ENCODE data around the gene SKA1.
A peak's percentile ranks its signal among the peaks of the same experiment; 100 is the strongest.
"Not testable (repeated sequence)": the region's sequence is repeated elsewhere in the genome, so short reads cannot be mapped to it uniquely, and the experiment has no call there.

Gene SKA1

DNA sequence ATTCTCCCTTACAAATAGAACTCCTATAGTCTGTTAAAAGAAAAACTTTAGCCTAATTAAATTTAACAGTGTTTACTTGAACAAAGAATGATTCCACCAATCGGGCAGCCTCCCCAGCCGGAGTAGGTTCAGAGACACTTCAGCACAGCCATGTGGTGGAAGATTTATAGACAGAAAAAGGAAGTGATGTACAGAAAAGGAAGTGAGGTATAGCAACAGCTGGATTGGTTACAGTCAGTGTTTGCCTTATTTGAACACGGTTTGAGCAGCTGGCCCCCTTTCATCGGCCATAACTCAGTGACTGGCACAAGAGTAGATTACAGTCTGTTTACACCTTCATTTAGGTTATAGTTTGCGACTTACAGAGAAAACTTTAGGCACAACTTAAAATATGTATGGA, 2.1 kb upstream of the SKA1 start:
- Mint-ChIP-seq H3K9me3 (peaks cover 14% of the 10 kb centered on the region), H3K36me3 (ENCODE audit: low read depth) (peaks cover 9% of the 10 kb centered on the region), H3K27ac (no peak overlapping the region), H3K27me3 (peaks cover 27% of the 10 kb centered on the region), H3K4me3 (no peak overlapping the region), H3K4me1 (ENCODE audit: low read depth) (peaks cover 13% of the 10 kb centered on the region)

DNA sequence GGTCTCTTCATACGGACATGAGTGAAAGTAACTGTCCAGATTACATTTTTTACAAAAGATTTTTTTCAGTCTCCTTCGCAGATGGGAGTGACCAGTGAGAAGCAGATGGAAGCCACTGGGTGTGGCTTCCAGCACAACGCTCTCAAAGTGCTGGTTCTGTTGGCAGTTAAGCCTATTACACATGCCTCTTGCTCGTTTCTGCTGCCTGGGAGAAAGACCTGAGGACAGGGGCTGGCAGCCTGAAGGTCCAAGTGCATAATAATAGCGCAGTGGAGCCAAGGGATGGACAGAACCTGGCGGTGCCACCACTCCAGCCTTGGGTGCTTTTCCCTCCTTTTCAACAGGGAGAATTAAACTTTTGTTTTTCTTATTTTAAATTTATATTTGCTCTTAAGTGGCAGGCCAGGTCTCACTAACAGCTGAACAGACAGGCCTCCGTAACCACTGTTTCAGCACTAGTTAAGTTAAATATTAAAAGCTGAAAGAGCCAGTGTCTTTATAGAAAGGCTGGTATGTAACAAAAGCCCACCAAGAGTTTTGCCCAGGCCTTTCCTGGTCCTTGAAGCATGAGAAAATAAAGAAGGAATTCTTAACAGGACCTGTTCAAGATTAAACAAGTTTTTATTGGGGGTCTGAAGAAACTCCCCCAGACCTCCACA, 1.2 kb upstream of the SKA1 start:
- Mint-ChIP-seq H3K27me3 (peaks cover 18% of the 10 kb centered on the region), H3K4me3 (no peak overlapping the region), H3K27ac (no peak overlapping the region), H3K36me3 (ENCODE audit: low read depth) (peaks cover 12% of the 10 kb centered on the region), H3K4me1 (ENCODE audit: low read depth) (peaks cover 13% of the 10 kb centered on the region), H3K9me3 (peaks cover 12% of the 10 kb centered on the region)

DNA sequence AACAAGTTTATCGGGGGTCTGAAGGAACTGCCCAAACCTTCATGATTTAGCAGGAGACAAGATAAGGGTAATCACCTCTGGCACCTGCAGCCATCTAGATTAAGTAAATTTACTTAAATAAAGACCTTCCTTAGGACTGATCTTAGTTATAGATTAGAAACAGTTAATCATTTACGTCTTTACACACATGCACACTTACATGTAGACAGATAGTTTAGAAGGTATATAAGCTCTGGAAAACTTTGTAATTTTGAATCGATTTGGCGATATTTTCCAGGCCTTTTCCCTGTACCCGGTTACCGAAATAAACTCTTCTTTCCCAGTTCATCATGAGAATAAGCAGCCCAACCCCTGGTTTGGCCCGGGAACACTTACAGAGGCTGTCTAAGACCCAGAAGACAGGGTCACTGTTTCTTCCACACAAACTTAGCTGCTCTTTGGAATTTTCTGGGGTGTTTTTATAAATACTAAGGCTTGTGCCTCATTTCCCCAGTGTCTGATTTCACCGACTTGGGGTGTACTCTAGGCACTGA, 560 bp upstream of the SKA1 start:
- Mint-ChIP-seq H3K27me3 (peaks cover 12% of the 10 kb centered on the region), H3K9me3 (peaks cover 8% of the 10 kb centered on the region)

DNA sequence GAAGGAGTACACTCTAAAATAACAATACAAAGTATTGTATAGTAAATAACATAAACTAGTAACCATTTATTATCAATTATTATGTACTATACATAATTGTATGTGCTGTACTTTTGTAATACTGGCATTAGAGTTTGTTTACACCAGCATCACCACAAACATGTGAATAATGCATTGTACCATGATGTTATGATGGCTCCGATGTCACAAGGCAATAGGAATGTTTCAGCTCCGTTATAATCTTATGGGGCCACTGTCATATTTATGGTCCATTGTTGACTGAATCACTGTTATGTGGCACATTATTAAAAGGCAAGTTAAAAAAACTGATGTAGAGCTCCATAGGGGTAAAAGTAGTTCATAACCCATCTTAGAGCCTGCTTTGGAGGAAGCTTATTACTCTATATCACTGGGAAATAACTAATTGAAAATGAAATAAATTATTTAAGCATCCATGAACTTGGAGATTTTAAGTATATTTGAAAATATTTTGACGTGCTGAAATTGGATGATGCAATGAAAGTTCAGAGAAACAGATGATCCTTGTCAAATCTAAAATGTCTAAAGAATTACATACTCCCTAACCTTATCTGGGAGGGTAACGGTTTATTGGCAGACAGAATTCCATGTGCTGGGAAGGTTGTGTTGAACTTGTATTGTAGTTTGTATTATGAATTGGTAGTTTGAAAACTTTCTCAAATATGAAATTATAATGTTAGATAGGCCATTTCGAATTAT, 2.4 kb downstream of the SKA1 start:
- no peak overlapping the region for H3K27ac Mint-ChIP-seq
- H3K4me3 Mint-ChIP-seq = no peak overlapping the region
- no peaks in the 10 kb centered on the region for H3K27me3 Mint-ChIP-seq
- H3K4me1 Mint-ChIP-seq (ENCODE audit: low read depth) = peaks cover 13% of the 10 kb centered on the region
- peaks cover 20% of the 10 kb centered on the region for H3K36me3 Mint-ChIP-seq (ENCODE audit: low read depth)
- no peaks in the 10 kb centered on the region for H3K9me3 Mint-ChIP-seq

More for the DNA sequence above, 560 bp upstream of the SKA1 start:
- Mint-ChIP-seq H3K27ac (peak overlapping the region; percentile 89), H3K36me3 (ENCODE audit: low read depth) (peaks cover 12% of the 10 kb centered on the region), H3K4me1 (ENCODE audit: low read depth) (peaks cover 13% of the 10 kb centered on the region), H3K4me3 (peak overlapping the region; percentile 87)

DNA sequence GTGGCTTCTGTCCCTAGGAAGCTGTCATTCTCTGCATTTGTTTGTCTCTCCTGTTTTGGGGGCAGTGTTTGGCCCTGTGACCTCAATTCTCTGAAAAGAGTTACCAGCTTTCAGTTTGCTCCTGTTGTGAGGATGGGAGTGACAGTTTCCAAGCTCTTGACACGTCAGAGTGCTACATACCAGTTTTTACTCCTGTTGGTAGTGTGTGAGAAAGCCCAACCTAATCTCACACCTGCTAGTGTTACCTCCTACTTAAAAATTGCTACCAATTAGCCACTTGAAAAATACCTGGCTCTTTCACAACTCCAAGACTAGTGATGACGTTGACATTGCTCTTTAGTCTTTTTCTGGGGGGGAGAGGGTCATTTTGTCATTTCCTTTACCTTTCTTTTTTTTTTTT, 14.1 kb downstream of the SKA1 start:
- no peak overlapping the region for H3K4me3 Mint-ChIP-seq
- no peak overlapping the region for H3K27ac Mint-ChIP-seq
- H3K9me3 Mint-ChIP-seq = no peaks in the 10 kb centered on the region
- peaks cover 29% of the 10 kb centered on the region for H3K36me3 Mint-ChIP-seq (ENCODE audit: low read depth)
- no peaks in the 10 kb centered on the region for H3K27me3 Mint-ChIP-seq
- H3K4me1 Mint-ChIP-seq (ENCODE audit: low read depth) = no peaks in the 10 kb centered on the region

DNA sequence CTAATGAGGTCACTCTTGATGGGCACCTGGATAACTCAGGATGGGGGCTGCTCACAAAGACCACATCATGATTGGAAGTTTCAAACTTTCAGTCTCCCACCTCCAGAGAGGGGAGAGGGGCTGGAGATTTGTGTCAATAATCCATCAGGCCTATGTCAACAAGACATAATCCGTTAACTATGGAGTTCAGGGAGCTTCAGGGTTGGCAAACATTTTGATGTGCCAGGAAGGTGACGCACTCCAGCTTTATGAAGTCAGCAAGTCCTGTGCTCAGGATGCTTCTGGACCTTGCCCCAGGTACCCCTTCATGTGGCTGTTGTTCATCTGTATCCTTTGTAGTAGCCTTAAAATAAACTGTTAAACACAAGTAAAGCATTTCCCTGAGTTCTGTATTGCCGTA, 19.0 kb downstream of the SKA1 start:
- Mint-ChIP-seq H3K27ac (no peak overlapping the region), H3K4me1 (ENCODE audit: low read depth) (peaks cover 7% of the 10 kb centered on the region), H3K4me3 (no peak overlapping the region), H3K9me3 (no peaks in the 10 kb centered on the region), H3K36me3 (ENCODE audit: low read depth) (peaks cover 28% of the 10 kb centered on the region), H3K27me3 (peaks cover 9% of the 10 kb centered on the region)

DNA sequence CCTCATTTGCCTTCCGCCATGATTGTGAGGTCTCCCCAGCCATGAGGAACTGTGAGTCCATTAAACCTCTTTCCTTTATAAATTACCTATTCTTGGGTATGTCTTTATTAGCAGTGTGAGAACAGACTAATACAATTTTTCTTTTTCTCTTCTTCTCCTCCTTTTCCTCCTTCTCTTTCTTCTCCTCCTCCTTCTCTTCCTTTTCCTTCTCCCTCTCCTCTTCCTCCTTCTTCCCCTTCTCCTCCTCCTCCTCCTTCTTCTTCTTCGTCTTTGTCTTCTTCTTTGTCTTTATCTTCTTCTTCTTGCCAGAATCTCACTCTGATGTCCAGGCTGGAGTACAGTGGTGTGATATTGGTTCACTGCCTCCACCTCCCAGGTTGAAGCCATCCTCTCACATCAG, 20.2 kb downstream of the SKA1 start:
- Mint-ChIP-seq H3K27me3 (peaks cover 17% of the 10 kb centered on the region), H3K4me3 (no peak overlapping the region), H3K4me1 (ENCODE audit: low read depth) (peaks cover 7% of the 10 kb centered on the region), H3K9me3 (no peaks in the 10 kb centered on the region), H3K27ac (no peak overlapping the region), H3K36me3 (ENCODE audit: low read depth) (peaks cover 22% of the 10 kb centered on the region)

DNA sequence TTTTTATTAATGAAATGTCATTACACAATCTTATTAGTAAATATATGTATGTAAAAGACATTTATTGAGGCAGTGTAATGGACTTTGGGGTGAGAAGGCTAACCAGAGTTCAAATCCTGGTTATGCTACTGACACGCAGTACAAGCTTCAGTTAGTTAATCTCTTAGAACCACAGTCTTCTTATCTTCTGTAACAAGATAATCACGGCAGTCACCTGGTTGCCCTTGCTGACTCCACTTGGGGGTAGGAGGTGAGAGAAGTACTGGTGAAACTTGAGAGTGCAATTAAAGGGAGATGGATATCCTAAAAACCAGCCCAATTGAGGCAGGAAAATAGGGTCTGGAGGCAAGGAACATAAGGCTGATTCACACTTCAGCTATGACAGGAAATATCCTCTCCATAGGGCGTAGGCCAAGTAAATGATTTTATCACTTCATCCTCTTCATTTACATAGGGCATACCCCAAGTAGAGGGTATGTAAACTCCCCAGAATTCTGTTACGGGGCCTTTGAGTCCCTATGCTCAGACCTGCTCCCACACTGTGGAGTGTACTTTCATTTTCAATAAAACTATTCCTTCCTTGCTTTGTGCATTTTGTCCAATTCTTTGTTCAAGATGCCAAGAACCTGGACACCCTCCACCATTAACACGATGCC, 21.3 kb downstream of the SKA1 start:
- Mint-ChIP-seq H3K4me3 (no peak overlapping the region), H3K27me3 (peaks cover 22% of the 10 kb centered on the region), H3K4me1 (ENCODE audit: low read depth) (peaks cover 7% of the 10 kb centered on the region), H3K27ac (no peak overlapping the region), H3K9me3 (no peaks in the 10 kb centered on the region), H3K36me3 (ENCODE audit: low read depth) (peaks cover 21% of the 10 kb centered on the region)

DNA sequence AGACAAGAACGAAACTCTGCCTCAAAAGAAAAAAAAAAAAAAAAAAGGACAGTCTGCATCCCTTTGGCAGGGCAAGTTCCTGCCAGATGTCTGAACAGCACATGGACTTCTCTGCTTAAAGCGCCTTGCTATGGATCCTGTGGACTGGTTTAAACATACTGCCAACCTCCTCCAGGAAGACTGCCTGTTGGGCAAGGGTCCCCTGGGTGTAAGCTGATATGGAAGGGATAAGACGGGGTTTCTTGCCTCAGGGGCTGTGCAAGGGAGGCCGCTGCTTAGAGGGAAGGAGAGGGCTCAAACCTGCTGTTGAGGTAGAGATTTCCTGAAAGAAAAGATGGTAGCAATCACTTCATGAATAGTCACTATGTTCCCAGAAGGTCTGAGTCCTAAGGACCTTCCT, 22.2 kb downstream of the SKA1 start:
- no peak overlapping the region for H3K4me3 Mint-ChIP-seq
- peaks cover 21% of the 10 kb centered on the region for H3K36me3 Mint-ChIP-seq (ENCODE audit: low read depth)
- H3K27ac Mint-ChIP-seq = no peak overlapping the region
- H3K27me3 Mint-ChIP-seq = peaks cover 24% of the 10 kb centered on the region
- H3K9me3 Mint-ChIP-seq = no peaks in the 10 kb centered on the region
- H3K4me1 Mint-ChIP-seq (ENCODE audit: low read depth) = peaks cover 7% of the 10 kb centered on the region

DNA sequence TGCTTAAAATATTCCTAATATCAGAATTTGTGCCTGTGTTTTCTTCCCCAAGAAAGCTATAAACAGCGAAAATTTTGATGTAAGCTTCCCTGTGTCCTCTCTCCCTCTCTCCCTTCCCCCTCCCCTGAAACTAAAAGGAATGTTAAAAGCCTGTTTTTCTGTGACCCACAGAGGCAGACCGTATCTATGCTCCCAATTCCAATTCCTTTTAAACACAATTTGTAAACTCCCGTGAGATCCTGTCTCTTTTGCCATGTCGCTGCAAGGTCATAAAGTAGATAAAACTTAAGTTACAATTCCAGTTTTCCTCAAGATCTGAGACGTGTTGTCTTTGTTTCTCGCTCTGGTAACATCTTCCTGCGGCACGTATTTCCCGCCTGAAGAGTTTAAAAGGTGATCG, 23.3 kb downstream of the SKA1 start:
- Mint-ChIP-seq H3K9me3 (no peaks in the 10 kb centered on the region), H3K27ac (no peak overlapping the region), H3K27me3 (peaks cover 35% of the 10 kb centered on the region), H3K36me3 (ENCODE audit: low read depth) (peaks cover 18% of the 10 kb centered on the region), H3K4me3 (no peak overlapping the region), H3K4me1 (ENCODE audit: low read depth) (peaks cover 7% of the 10 kb centered on the region)

DNA sequence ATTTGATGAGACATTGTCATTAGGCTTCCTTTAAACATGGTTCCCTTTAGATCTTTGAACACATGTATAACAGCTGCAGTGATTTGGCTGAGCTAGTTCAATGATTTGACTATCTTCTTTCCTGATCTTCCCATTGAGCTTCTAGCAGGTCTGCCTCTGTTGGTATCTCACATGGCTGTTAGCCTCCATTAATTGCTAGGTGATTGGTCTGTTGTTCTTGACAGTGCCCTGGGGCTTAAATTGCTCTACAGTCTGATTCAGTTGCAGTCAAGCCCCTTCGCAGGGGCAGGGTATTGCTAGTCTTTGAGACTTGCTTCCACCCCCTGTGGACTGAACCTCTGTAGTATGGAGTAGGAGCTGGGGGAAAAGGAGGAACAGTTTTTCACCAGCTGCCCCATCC, 24.1 kb downstream of the SKA1 start:
- H3K36me3 Mint-ChIP-seq (ENCODE audit: low read depth) = peaks cover 12% of the 10 kb centered on the region
- no peaks in the 10 kb centered on the region for H3K9me3 Mint-ChIP-seq
- no peak overlapping the region for H3K27ac Mint-ChIP-seq
- peaks cover 43% of the 10 kb centered on the region for H3K27me3 Mint-ChIP-seq
- peaks cover 7% of the 10 kb centered on the region for H3K4me1 Mint-ChIP-seq (ENCODE audit: low read depth)
- no peak overlapping the region for H3K4me3 Mint-ChIP-seq

DNA sequence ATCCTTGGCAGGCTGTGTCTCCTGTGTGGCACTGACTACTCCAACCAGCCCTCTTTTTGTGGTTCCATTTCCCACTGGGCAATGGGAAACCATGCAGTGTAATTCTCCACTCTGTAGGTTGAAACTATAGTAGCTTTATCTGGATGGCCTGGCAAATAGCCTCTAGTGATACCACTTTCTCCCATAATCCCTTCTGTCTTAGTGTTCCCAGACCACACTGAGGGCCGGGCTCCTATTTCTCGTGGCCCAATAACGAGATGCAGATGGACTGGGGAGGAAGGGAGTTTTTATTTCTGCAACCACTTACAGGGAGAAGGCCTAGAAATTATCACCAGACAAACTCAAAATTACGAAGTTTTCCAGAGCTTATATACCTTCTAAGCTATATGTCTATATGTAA, 24.7 kb downstream of the SKA1 start:
- H3K27ac Mint-ChIP-seq = no peak overlapping the region
- H3K27me3 Mint-ChIP-seq = peaks cover 50% of the 10 kb centered on the region
- H3K9me3 Mint-ChIP-seq = no peaks in the 10 kb centered on the region
- H3K4me3 Mint-ChIP-seq = no peak overlapping the region
- H3K36me3 Mint-ChIP-seq (ENCODE audit: low read depth) = peaks cover 6% of the 10 kb centered on the region
- peaks cover 7% of the 10 kb centered on the region for H3K4me1 Mint-ChIP-seq (ENCODE audit: low read depth)

DNA sequence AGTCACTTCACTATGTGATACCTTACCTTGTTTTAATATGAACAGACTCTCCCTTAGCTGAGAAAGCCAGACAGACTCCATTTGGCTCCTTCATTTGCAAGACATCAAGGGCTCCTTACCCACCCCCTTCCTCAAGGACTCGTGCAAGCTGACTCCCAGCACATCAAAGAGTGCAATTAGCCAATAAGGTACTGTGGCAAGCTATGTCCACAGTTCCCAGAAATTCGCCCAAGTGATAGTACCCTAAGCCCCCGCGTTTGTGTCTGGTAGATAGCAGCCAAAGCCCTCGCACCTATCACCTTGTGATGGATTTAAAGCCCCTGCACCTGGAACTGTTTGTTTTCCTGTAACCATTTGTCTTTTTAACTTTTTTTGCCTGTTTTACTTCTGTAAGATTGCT, 25.6 kb downstream of the SKA1 start:
- not testable (repeated sequence) for H3K4me3 Mint-ChIP-seq; H3K36me3 Mint-ChIP-seq (ENCODE audit: low read depth); H3K4me1 Mint-ChIP-seq (ENCODE audit: low read depth); H3K27ac Mint-ChIP-seq; H3K9me3 Mint-ChIP-seq
- peaks cover 58% of the 10 kb centered on the region for H3K27me3 Mint-ChIP-seq

DNA sequence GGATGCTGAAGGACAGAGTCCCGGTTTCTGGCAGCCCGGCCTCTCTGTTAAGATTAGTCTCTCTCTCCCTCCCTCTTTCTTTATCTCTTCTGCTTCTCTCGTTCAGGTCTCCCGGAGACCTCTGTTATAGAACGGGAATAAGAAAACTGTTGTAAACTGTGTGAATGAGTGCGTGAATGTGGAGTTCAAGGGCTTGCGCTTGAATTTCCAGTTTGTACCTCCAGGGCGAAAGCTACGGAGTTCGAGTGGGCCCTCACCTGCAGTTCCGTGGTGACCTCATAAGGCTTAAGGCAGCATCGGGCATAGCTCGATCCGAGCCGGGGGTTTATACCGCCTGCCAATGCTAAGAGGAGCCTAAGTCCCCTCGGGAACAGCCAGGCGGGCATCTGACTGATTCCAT, 26.4 kb downstream of the SKA1 start:
- no peaks in the 10 kb centered on the region for H3K9me3 Mint-ChIP-seq
- no peak overlapping the region for H3K27ac Mint-ChIP-seq
- H3K4me3 Mint-ChIP-seq = no peak overlapping the region
- H3K27me3 Mint-ChIP-seq = peaks cover 64% of the 10 kb centered on the region
- H3K36me3 Mint-ChIP-seq (ENCODE audit: low read depth) = no peaks in the 10 kb centered on the region
- H3K4me1 Mint-ChIP-seq (ENCODE audit: low read depth) = peaks cover 7% of the 10 kb centered on the region

DNA sequence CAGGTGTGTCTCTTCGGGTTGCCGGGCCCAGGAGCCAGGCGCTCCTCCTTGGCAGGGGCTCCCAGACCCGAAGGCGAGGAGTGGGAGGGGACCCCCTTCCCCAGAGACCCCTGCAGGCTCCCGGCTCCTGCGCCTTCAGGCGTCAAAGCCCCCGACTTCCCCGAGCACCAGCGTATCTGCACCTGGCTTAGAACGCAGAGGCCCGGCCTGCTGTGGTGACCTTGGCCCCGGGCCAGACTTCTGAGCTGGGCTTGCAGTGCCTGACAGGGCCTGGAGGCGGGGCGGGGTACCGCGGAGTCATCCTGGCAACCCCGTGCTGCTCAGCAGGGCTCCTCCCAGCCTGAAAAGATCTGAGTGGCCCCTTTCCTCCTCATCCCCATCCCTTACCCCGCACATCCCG, 27.0 kb downstream of the SKA1 start:
- H3K4me3 Mint-ChIP-seq = no peak overlapping the region
- no peaks in the 10 kb centered on the region for H3K36me3 Mint-ChIP-seq (ENCODE audit: low read depth)
- peaks cover 66% of the 10 kb centered on the region for H3K27me3 Mint-ChIP-seq
- H3K27ac Mint-ChIP-seq = no peak overlapping the region
- H3K9me3 Mint-ChIP-seq = no peaks in the 10 kb centered on the region
- H3K4me1 Mint-ChIP-seq (ENCODE audit: low read depth) = peaks cover 7% of the 10 kb centered on the region

Measured in stimulated activated naive CD8-positive, alpha-beta T cell treated with anti-CD3 and anti-CD28 coated beads, Interleukin-15, Interleukin-2, amounts not matched to agents 100 ng/mL and 50 ng/mL, for 24 hours (primary cell).